ENCODE data around the gene MRPS11.
"Not testable (repeated sequence)": the region's sequence is repeated elsewhere in the genome, so short reads cannot be mapped to it uniquely, and the experiment has no call there.

MRPS11 gene

DNA sequence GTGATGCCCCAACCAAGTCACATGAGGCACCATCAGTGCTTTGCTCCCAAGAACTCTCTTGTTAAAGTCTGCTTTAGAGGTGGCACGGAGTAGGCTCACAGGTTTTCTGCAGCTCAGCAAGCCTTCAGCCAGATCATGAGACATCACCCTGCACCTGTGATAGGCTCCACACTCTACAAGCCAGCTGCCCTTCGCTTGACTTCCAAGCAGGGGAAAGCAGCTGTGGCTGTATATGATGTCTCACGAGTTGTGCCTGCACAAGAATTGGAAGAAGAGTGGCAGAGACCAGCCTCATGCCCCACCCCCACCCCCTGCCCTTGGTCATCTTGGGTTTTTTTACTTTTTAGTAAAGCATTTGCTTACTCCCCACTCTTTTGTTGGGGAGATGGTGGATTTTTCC lies 22.5 kb downstream of the MRPS11 start:
- no peak for DNase-seq

DNA sequence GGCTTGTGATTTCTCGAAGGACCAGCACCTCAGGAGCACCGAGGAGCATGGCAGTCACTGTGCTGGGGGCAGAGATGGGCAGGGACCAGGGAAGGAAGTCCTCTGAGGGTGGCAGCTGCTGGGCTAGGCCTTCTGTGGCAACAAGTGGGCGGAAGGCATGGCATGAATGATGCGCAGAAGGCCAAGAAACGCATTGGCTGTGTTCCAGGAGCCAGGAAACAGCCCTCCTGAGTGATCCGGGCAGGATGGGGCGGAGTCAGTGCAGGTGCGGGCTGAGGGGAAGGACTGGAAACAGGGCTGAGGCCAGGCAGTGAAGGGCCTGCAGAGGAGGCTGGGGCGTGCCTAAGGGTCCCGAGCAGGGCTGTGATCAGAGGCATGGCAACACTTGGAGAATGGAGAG lies 23.6 kb downstream of the MRPS11 start:
- no peak for DNase-seq

DNA sequence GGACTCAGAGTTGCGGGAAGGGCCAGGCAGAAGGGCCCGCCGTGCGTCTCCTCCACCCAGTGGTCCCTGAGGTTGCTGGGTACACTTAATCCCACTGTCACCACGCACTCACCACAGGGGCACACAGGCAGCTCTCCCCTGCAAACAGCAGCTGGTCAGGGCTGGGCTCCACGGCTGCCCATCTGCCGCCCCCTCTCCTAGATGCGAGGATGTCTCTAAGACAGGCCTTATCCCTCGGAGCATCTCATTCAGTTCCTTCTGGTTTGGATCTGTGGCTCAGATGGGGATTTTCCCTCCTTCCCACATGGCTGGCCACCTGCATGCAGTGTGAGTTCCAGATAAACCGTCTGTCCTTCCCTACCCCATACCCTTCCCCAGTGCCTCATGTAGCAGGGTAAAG lies 26.3 kb downstream of the MRPS11 start:
- no peak for DNase-seq

DNA sequence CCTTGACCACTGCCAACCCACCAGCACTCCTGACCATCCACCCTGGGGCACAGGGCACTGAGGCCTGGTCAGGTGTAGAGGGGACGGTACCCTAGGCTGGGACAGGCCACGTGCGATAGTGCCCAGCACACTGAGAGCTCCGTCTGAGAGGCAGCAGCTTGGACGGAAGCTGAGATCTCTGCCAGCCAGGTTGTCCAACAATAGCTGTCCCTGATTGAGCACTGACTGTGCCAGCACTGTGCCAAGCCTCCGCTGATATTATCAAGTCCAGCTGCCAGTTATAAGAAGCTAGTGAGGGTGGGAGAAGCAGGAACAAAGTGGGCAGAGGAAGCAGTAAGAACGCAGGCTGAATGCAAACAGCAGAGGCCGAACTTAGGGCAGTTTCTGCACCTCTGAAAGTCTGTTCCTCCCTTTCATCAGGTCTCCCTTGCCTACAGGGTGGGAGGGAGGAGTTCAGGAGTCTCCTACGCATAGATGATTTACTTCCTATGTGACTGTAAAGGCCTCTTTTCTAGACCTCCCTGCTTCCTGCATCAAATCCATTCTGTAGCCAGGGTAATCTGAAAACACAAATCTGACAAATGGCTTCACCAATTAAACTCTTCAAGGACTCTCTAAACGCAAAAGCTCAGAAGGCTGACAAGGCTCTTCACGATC lies 29.7 kb downstream of the MRPS11 start:
- DNase-seq = no peak

DNA sequence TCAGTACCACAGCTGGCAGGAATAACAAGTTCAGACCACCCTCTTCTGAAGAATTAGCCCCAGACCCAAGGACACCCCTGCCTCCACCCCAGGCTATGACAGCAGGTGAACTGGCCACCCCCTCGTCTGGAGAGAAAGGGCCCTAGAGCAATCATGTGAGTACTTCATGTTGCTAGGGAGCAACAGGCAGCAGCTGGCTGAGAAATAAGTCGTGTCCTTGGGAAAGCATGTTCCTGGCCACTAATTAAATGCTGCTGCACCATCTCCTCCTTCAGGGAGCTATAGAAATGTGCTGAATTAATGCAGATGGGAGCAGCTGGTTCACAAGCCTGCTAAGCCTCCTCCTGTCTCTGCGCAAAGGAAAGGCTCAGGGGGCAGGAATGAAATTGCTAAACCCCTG lies 31.5 kb downstream of the MRPS11 start:
- DNase-seq = no peak

DNA sequence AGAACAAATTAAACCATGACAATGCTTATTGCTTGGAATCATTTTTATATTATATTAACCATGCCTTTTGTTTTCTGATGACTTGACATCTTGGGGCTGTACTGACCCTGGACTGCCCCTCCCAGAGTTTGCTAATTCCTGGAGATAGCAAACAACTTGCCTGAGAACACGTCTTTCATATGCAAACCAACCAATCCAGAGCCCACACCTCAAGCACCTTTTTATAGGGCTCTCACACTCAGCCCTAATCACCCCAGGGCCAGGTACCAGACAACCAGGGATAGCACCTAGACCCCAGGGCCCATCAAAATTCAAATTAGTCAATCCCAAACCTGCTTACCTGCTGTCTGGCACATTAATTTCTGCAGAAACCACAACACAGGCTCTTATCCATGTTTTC lies 36.9 kb downstream of the MRPS11 start:
- no peak for DNase-seq

DNA sequence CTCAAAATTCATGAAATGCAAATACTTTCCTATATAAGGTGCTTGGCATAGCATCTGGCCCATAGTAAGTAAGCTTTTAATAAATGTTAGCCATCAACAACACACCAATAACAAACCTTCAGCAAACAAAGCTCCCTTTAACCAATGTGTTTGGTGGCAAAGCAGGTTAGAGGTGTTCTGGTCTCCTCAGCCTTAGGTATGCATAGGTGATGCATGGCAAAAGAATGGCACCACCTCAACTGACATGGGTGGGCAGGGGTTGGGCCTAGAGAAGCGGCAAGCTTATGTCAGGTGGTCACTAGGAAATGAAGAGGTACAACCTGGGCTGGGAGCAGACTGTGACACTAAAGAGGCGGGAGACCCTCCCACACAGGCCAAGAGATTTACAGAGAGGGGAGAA lies 38.2 kb downstream of the MRPS11 start:
- no peak for DNase-seq

DNA sequence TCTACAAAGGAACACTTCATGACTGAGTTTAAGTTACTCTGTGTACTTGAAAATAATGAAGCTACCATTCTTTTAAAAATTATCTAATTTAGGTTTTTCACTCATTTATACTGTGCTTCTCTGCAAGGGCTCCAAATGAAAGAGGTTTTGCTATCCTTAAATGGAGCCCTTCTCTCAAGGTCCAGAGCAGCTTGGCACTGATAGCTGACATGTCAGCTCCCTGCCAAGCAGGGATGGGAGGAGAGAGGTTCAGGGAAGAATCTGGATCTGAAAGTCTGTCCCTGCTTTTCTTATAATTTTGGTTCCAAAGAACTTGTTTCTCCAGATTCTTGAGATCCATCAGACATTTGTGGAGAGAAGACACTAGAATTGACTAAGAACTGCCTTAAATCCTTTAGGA lies 39.1 kb downstream of the MRPS11 start:
- no peak for DNase-seq

DNA sequence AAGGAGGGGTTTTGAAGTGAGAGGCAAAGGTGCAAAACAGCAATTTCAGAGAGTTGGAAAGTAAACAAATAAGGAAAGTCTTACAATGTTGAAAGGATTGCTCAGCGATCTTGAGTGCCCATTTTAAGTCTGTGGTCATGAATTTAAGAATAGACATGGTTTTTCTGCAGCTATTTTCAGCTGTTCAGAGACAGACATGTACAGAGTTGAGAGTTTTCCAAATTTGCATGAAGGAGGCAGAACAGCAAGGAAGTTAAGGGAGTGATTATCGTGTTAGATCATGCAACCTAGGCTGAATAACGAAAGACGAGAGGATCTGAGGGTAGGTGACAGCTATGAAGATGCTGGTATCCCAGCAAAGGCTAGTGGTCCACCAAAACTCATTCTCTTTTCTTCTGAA lies 41.8 kb downstream of the MRPS11 start:
- DNase-seq = no peak

DNA sequence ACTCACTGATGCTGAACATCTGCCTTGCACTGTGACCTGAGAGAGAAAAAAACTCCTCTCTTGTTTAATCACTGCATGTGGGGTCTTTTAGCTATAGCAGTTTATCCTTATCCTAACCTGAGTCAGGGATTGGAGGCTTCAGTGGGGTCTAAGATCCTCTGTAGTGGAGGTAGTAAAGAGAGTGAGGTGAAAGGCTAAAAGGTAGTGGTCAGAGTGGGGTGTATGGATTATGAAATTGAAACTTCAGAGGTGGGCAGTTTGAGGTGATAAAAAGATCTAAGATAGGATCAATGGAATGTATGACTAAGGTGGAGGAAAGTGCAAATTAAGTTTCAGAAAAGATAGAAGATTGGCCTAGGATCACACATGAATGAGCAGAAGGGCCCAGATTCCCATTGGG lies 42.5 kb downstream of the MRPS11 start:
- no peak for DNase-seq

DNA sequence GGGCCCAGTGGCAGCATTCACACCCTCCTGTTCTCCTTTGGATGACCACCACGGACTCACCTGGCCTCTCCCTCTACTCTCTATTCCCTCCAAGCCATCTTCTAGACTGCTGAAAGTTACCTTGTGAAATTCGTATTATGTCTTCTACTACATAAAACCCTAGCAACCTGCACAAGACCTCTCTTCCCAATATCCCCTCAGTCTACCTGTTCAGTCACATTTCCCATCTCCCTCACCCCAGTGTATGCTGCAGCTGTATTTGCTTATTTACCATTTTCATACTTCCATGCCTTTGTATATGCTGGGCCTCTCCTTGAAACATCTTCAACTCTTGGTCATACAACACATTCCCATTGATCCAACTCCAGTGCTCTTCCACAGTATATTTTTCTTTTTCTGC lies 43.7 kb downstream of the MRPS11 start:
- no peak for DNase-seq

DNA sequence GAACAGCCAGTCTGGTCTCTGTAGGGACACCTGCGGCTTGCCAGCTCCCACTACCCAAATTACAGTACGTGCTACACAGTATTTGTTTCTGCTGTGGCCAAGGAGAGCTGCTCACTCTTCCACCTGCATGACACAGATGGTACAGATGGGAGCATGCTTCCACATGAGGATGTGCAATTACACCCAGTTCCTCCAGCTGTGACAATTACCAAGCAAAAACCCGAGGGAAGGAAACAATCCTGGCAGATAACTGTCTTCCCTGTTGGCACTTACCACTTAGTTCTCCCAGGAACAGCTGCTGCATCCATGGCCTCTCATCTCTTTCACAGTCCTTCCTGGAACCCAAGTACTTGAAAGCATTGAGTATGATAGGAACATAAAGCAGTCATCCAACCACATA lies 44.6 kb downstream of the MRPS11 start:
- DNase-seq = no peak

DNA sequence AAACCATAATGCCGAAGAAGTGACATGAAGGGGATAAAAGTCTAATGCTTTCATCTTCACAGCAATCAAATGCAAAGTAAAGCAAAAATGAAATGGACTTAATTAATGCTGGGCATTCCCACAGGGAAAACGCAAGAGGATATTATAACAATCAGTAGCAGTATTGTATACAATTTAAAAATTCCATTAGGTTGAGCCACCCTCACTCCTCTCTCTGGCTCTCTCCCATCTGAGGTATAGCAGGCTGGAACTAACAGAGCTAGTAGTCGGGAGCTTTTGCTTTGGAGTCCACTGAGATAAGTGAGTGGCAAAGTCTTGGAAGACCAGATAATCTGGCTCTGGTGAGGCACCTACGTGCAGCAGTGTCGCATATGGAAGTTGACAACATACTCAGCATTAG lies 45.1 kb downstream of the MRPS11 start:
- no peak for DNase-seq

DNA sequence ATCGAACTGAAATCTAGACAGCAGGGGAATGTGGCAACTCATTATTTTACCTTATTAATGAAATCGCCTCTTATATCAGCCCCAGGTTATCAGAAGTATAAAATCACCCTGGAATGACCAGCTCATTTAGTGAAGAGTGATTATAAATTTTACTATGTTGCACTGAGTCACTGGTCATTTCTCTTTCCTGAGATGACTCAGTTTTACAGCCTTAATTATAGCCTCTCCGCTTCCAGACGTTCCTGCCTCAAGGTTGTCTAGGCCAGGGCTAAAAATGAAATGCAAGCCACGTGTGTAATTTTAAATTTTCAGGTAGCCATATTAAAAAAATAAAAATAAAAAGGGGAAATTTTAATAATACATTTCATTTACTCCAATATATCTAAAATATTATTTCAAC lies 45.7 kb downstream of the MRPS11 start:
- DNase-seq = no peak

DNA sequence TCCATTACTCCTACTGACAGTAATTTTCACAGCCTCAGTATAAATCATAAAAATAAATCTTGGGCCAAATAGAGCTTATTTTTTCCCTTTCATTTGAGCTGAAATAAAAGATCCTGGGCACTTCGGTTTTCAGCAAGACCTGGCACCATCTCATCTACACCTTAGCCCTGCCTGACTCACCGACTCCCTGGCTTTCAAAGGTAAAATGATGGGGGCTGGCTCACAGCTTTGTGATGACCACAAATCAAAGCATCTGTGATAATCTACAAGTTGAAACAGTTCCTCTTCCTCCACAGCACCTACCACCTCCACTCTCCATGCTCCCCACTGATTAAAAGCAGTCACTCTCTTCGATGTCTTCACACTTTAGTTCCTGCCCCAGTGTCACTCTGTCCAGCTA lies 51.4 kb downstream of the MRPS11 start:
- DNase-seq = no peak

DNA sequence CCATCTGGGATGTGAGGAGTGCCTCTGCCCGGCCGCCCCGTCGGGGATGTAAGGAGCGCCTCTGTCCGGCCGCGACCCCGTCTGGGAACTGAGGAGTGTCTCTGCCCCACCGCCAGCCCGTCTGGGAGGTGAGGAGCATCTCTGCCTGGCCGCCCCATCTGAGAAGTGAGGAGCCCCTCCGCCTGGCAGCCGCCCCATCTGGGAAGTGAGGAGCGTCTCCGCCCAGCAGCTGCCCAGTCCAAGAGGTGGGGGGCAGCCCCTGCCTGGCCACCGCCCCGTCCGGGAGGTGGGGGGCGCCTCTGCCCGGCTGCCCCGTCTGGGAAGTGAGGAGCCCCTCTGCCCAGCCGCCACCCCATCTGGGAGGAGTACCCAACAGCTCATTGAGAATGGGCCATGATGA lies 56.6 kb downstream of the MRPS11 start:
- DNase-seq = not testable (repeated sequence)

DNA sequence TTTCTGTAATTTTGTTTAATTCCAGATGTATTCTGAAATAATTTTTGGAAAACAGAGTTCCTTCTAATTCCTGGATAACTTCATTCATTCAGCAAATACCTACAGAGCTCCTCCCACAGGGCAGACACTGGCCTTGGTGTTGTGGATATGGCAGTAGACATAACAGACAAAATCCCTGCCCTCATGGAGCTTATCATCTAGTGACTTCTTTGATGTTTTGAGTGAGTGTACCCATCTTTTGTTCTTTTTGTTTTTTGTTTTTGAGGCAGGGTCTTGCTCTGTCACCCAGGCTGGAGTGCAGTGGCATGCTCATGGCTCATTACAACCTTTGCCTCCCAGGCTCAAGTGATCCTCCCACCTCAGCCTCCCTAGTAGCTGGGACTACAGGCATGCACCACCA lies 57.9 kb downstream of the MRPS11 start:
- DNase-seq = no peak

DNA sequence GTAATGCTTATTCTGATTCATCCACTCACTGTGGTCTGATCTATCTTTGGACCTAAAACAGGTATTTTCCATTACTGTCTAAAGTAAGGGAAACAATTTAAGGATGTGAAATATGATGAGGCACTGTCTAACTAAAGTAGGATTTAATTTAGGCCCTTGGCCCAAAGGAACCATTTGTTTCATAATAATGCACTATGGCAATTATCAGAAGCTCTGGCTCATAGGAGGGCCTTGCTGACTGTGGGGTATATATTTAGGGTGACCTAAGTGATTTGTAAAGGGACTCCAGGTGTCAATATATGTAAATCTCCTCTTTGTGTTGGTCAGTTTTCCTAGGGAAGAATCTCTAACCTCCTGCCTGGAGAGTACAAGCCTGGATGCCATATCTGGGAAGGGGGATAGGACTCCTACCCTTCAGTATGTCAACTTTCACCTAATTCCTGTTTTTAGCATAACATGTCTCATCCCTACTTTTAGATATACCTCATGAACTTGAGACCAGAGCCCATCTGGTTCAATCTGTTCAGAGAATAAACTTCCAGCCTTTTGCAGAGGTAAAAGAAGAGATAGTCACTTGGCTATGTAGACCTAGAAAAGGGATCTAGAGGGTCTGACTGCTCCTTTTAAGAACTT lies 58.9 kb downstream of the MRPS11 start:
- no peak for DNase-seq

DNA sequence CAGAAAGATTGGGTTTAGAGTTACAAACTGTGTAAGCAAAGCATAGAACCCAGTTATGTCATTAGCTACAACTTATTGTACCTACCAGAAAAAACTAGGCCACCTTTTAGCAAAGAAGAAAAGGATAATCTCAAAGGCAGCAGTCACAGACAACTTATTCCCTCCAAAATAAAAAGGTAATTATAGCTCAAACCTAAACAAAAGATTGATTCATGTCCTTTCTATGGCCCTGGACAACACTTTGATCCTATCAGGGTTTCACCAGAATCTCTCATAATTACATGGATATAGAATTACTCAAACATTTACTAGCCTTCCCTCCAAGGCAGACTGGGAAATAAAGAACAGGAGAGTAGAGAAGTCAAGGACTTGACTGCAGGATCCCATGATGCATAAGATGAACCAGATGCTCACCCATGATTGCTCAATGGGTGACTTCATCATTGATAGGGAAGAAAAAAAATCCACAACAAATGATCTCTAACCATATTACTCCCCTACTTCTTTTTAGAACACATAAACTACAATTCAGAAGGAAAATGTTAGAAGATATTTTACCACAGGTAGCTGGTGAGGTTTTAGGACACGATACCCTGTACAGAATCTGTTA lies 61.6 kb downstream of the MRPS11 start:
- DNase-seq = no peak
